ENCODE data around the gene ZFYVE19.

ZFYVE19 gene

GRCh38 chr15:40775740-40776536 is 31.0 kb upstream of the ZFYVE19 start:
- DNase-seq, result no peak

- no peak for DNase-seq
Measured at GRCh38 chr15:40776537-40777141, 30.2 kb upstream of the ZFYVE19 start.

- peak; percentile 69 for DNase-seq
Measured at GRCh38 chr15:40782609-40783227, 24.2 kb upstream of the ZFYVE19 start.

GRCh38 chr15:40785164-40785563 is 21.7 kb upstream of the ZFYVE19 start:
- no peak for DNase-seq

- no peak for DNase-seq
Measured at GRCh38 chr15:40785814-40786213, 21.1 kb upstream of the ZFYVE19 start.

GRCh38 chr15:40787344-40787841 is 19.5 kb upstream of the ZFYVE19 start:
- peak; percentile 24 for DNase-seq

DNA sequence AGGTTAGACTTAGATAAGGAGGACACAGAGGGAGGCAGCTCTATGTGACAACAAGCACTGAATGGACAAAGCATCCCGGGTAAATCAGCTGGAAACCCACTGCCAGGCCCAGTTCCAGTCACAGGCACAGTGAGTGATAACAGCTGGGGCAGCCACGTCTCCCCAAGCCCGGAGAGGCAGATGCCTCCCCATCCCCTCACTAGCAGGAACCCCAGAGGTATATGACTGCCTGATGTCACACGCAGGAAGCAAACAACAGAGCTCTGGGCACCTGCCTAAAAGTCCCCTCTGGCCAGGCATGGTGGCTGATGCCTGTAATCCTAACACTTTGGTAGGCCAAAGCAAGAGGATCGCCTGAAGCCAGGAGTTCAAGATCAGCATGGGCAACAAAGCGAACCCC is 18.9 kb upstream of the ZFYVE19 start:
- DNase-seq, result no peak

DNA sequence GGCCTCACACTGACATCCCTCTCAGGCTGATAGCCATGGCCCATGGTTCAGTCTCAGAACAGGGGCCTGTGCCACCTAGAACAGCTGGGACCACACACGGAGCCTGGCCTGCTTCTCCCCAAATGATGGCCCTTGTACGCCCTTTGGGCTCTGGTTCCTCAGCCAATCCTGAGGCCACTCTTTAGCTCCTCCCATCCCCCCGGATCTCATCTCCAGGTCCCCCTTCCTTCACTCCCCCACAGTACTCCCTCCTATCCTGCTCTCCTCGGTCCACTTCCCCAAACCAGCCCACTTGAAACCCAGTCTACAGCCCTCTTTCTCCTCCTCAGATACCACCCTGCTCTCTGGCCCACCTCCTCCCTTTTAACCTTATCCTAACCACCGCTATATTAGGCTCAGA is 17.8 kb upstream of the ZFYVE19 start:
- DNase-seq, result no peak

DNA sequence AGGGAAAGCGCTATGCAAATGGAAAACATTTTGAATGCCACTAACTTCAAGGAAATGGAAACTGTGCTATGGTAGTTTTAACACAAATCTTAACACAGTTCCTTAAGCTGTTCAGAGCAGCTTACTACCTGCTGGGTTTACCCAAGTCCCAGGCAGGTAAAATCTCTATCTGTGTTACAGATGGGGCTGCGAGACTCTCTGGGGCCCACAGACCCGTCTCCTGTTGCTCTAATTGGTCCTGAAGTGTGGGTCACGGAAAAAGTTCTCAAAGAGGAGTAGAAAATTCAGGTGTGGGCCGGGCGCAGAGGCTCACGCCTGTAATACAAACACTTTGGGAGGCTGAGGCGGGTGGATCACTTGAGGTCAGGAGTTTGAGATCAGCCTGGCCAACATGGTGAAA is 16.9 kb upstream of the ZFYVE19 start:
- no peak for DNase-seq

- no peak for DNase-seq
Measured at GRCh38 chr15:40790718-40791117, 16.2 kb upstream of the ZFYVE19 start.

GRCh38 chr15:40792394-40792793 is 14.5 kb upstream of the ZFYVE19 start:
- no peak for DNase-seq

- DNase-seq, result no peak
Measured at GRCh38 chr15:40793216-40793989, 13.5 kb upstream of the ZFYVE19 start.

GRCh38 chr15:40796041-40796440 is 10.8 kb upstream of the ZFYVE19 start:
- no peak for DNase-seq

DNA sequence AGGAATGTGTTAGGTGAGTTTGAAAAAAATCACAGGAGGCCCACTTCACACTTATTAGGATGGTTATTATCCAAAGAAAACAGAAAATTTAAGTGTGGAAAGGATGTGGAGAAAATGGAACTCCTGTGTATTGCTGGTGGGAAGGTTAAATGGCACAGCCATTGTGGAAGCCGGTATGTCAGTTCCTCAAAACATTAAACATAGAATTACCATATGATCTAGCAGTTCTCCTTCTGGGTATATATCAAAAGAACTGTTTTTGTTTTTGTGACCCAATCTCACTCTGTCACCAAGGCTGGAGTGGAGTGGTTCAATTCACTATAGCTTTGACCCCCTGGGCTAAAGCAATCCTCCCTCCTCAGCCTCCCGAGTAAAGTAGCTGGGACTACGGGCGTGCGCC is 10.4 kb upstream of the ZFYVE19 start:
- DNase-seq, result no peak

GRCh38 chr15:40799523-40799922 is 7.4 kb upstream of the ZFYVE19 start:
- DNase-seq, result no peak

DNA sequence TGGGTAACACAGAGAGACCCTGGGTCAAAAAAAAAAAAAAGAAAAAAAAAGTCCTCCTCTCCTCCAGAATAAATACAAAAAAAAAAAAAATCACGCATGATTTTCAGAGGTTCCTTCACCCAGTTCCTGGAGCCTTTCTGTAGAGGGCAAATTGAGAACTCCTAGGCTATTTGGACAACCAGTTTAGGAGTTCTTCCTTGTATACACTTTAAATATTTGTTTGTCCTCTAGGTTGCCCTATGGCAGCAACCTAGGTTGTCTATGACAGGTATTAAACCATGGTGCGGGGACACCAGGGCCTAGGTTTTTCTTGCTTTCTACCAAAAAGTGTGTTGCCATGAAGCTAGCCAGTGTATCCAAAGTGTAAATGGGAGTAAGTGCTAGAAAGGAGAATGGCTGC is 3.8 kb upstream of the ZFYVE19 start:
- DNase-seq, result no peak

- no peak for DNase-seq
Measured at GRCh38 chr15:40803688-40804087, 3.2 kb upstream of the ZFYVE19 start.

DNA sequence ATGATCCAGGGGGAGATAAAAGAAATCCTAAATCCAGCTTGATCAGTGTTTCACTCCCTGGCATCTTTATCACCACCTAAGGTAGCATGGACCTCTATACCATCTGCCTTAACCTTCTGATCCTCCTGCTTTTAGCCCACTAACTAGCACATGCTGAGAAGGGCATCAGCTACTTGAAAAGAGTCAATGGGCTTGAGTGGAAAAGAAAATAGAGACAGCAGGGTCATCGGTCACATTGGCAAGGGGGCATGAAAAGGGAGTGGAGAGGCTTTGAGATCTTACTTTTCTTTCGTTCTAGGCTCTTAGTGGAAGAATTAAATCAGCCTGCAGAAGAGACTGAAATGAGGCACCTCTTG is 239 bp upstream of the ZFYVE19 start:
- no peak for DNase-seq

GRCh38 chr15:40807888-40808461 is 1.1 kb downstream of the ZFYVE19 start:
- no peak for DNase-seq

DNA sequence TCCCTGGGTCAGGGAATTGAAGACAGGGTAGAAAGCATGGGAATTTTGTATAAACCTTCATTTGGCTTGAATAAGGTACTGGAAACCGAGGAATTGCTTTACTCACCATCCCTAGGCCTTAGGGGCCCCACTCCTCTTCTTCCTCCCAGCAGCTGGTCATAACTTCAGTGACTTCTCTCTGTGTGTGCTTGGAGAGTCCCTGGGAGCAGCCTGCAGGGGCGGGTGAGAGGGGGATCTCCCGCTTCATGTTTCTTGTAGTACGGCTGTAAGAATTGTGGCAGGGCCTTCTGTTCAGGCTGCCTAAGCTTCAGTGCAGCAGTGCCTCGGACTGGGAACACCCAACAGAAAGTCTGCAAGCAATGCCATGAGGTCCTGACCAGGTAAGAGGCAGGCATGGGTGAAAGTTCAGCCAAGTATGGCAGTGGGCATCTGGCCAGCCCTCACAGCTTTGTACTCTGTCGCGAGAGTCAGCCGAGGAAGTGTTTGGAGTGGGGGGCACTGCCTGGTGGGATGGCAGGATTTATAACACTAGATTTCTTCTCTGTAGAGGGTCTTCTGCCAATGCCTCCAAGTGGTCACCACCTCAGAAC is 2.1 kb downstream of the ZFYVE19 start:
- no peak for DNase-seq

DNA sequence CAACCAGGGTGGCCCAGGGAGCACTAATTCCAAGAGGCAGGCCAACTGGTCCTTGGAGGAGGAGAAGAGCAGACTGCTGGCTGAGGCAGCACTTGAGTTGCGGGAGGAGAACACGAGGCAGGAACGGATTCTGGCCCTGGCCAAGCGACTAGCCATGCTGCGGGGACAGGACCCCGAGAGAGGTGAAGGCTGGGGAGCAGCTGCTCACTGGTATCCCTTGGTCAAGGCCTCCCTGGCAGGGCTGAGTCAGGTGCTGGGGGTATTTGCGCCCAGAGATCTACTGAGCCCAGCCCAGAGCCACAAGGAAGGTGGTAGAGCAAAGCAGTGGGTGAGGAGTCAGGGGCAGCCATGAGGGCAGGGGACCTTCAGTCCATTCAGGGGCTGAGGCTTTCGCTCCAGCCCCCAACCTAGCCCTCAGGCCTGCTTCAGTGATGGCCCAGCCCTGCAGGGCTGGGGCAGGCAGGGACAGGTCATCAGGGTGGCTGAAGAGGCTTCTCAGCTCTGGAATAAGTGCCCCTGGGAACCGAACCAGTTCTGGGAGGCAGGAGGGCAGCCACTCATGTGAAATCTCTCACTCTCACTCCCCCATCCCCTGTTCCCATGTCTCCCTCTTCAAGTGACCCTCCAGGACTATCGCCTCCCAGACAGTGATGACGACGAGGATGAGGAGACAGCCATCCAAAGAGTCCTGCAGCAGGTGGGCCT is 6.0 kb downstream of the ZFYVE19 start:
- no peak for DNase-seq

Data from T-helper 9 cell (primary cell).